OCI-LY3 (cell line): ENCODE data around the gene KCNAB1.

Experiments used
- H2AFZ ChIP-seq: fragments of 200-600, 300-600 bp; shearing (Covaris generic); 2 replicates; pipeline ENCODE4 v1.6.0; 2014; ENCODE audit warnings: antibody characterized with exemption, low read depth, low read length
- H3K27ac ChIP-seq: fragments of 200-600, 300-600 bp; sonication (generic); 2 replicates; pipeline ENCODE4 v1.5.1; 2014; ENCODE audit warnings: mild to moderate bottlenecking, low read length, moderate library complexity, mixed read lengths
- H3K27me3 ChIP-seq: fragments of 200-600, 300-600 bp; sonication (generic); 2 replicates; pipeline ENCODE4 v1.6.1; 2014; ENCODE audit warnings: low read depth, low read length, mixed read lengths
- H3K36me3 ChIP-seq: fragments of 200-600, 300-600 bp; sonication (generic); replicated peaks from 2 replicates; pipeline ENCODE3; 2014; ENCODE audit warnings: low read depth, low read length, mixed read lengths
- H3K4me1 ChIP-seq: fragments of 300-600, 200-600 bp; sonication (generic); 2 replicates; pipeline ENCODE4 v1.6.1; 2014; ENCODE audit warnings: low read length, mixed read lengths
- H3K4me2 ChIP-seq: fragments of 200-600, 300-600 bp; sonication (generic); 2 replicates; pipeline ENCODE4 v1.6.1; 2014; ENCODE audit warnings: low read length, mixed read lengths
- H3K4me3 ChIP-seq: fragments of 300-600, 200-600 bp; sonication (generic); 2 replicates; pipeline ENCODE4 v1.5.1; 2014; ENCODE audit warnings: antibody characterized with exemption, mild to moderate bottlenecking, low read length, moderate library complexity
- H3K79me2 ChIP-seq: fragments of 300-600, 200-600 bp; shearing (Covaris generic); 2 replicates; pipeline ENCODE4 v1.6.1; 2014; ENCODE audit warnings: mild to moderate bottlenecking, low read length, mixed read lengths
- H3K9ac ChIP-seq: fragments of 300-600, 200-600 bp; shearing (Covaris generic); 2 replicates; pipeline ENCODE4 v1.6.0; 2014; ENCODE audit warnings: mild to moderate bottlenecking, low read length, moderate library complexity
- H3K9me3 ChIP-seq: fragments of 200-600, 300-600 bp; shearing (Covaris generic); 2 replicates; pipeline ENCODE4 v1.6.1; 2014; ENCODE audit warnings: low read length, mixed read lengths; ENCODE audit not compliant: insufficient read depth
- H4K20me1 ChIP-seq: fragments of 200-600, 300-600 bp; sonication (generic); 2 replicates; pipeline ENCODE4 v1.6.1; 2016; ENCODE audit warnings: low read length, mixed read lengths; ENCODE audit not compliant: insufficient read depth
- CTCF ChIP-seq: fragments of 200-600, 300-600 bp; sonication (generic); IDR thresholded peaks from 2 replicates; pipeline ENCODE4 v1.5.1; 2014; ENCODE audit warnings: antibody characterized with exemption, low read length, low read depth
- EZH2phosphoT487 ChIP-seq: fragments of 200-600 bp; shearing (Covaris generic); IDR thresholded peaks from 2 replicates; pipeline ENCODE4 v1.6.1; 2018; ENCODE audit warnings: antibody characterized with exemption, mixed run types, low read depth

KCNAB1 gene

GRCh38 chr3:156150434-156151066, 30.2 kb downstream of the KCNAB1 start:
- H3K4me1 ChIP-seq = peaks cover 16% of the 10 kb centered on the region
- peaks cover 19% of the 10 kb centered on the region for H3K27me3 ChIP-seq
- H4K20me1 ChIP-seq = no peaks in the 10 kb centered on the region
- H3K36me3 ChIP-seq = no peaks in the 10 kb centered on the region
- H3K27ac ChIP-seq = no peak overlapping the region
- H2AFZ ChIP-seq = 0 out of 2 replicates have a peak overlapping the region, but pooled peaks have one; percentile 1
- H3K79me2 ChIP-seq = no peaks in the 10 kb centered on the region
- no peak overlapping the region for H3K9ac ChIP-seq
- no peaks in the 10 kb centered on the region; the same call in 1 of the 2 replicates for H3K9me3 ChIP-seq
- H3K4me3 ChIP-seq = no peak overlapping the region
- TF ChIP-seq CTCF (peak; percentile 86), EZH2phosphoT487 (no peak)
- H3K4me2 ChIP-seq = peak overlapping the region; percentile 21

GRCh38 chr3:156151824-156152428, 31.5 kb downstream of the KCNAB1 start:
- peak overlapping the region; percentile 67 for H2AFZ ChIP-seq
- TF ChIP-seq EZH2phosphoT487 (no peak), CTCF (peak; percentile 89)
- peak overlapping the region; percentile 55 for H3K4me2 ChIP-seq

GRCh38 chr3:156158656-156159295, 38.4 kb downstream of the KCNAB1 start:
- Histone ChIP-seq H3K4me2 (no peak overlapping the region), H3K9me3 (no peaks in the 10 kb centered on the region; the same call in 1 of the 2 replicates), H3K4me3 (no peak overlapping the region), H2AFZ (no peak overlapping the region), H3K36me3 (no peaks in the 10 kb centered on the region), H3K27ac (no peak overlapping the region), H3K27me3 (no peaks in the 10 kb centered on the region), H3K79me2 (no peaks in the 10 kb centered on the region), H4K20me1 (no peaks in the 10 kb centered on the region), H3K9ac (no peak overlapping the region), H3K4me1 (peaks cover 13% of the 10 kb centered on the region)
- TF ChIP-seq EZH2phosphoT487 = no peak
- no peak for TF ChIP-seq CTCF

More at GRCh38 chr3:156151824-156152428, 31.5 kb downstream of the KCNAB1 start:
- Histone ChIP-seq H4K20me1 (no peaks in the 10 kb centered on the region), H3K36me3 (no peaks in the 10 kb centered on the region), H3K27me3 (0 out of 2 replicates have a peak, but pooled peaks cover 9% of the 10 kb centered on the region), H3K4me3 (peak overlapping the region; percentile 49), H3K9ac (no peak overlapping the region), H3K79me2 (no peaks in the 10 kb centered on the region), H3K9me3 (no peaks in the 10 kb centered on the region; the same call in 1 of the 2 replicates), H3K27ac (no peak overlapping the region), H3K4me1 (peaks cover 16% of the 10 kb centered on the region)

GRCh38 chr3:156160647-156161046, 40.3 kb downstream of the KCNAB1 start:
- no peaks in the 10 kb centered on the region for H4K20me1 ChIP-seq
- peaks cover 13% of the 10 kb centered on the region for H3K4me1 ChIP-seq
- no peak overlapping the region for H2AFZ ChIP-seq
- no peak for TF ChIP-seq CTCF
- no peak for TF ChIP-seq EZH2phosphoT487
- peak overlapping the region; percentile 36; the same call in 1 of the 2 replicates for H3K4me3 ChIP-seq
- H3K36me3 ChIP-seq = no peaks in the 10 kb centered on the region
- H3K4me2 ChIP-seq = peak overlapping the region; percentile 45
- no peaks in the 10 kb centered on the region; the same call in 1 of the 2 replicates for H3K9me3 ChIP-seq
- H3K79me2 ChIP-seq = no peaks in the 10 kb centered on the region
- no peak overlapping the region for H3K27ac ChIP-seq
- H3K27me3 ChIP-seq = no peaks in the 10 kb centered on the region
- no peak overlapping the region for H3K9ac ChIP-seq
